H9 (cell line): ENCODE data around the gene F10. TPM values are rescaled to one million over a fixed set of nuclear protein-coding genes. Genes with fewer than 3 reads are reported as not detected.

Source experiments
- DNase-seq: peaks from one replicate; pipeline ENCODE4 v3.0.0-alpha.2; 2017
- H2AFZ ChIP-seq: one replicate; pipeline ENCODE4 v1.6.1; 2013; ENCODE audit warnings: mild to moderate bottlenecking, low read length, control low read depth, moderate library complexity
- H2AK5ac ChIP-seq: 2 replicates; pipeline ENCODE4 v1.6.1; 2013; ENCODE audit warnings: low read length, control low read depth, mixed read lengths; ENCODE audit not compliant: insufficient read length
- H2BK120ac ChIP-seq: one replicate; pipeline ENCODE4 v1.6.1; 2013; ENCODE audit warnings: low read depth, mild to moderate bottlenecking, low read length, control low read depth, inconsistent platforms; ENCODE audit not compliant: poor library complexity, severe bottlenecking
- H2BK12ac ChIP-seq: 2 replicates; pipeline ENCODE4 v1.6.1; 2013; ENCODE audit warnings: low read length, control low read depth, mixed read lengths, low read depth; ENCODE audit not compliant: insufficient read length
- H2BK15ac ChIP-seq: 2 replicates; pipeline ENCODE4 v1.6.1; 2013; ENCODE audit warnings: low read depth, low read length, control low read depth
- H2BK20ac ChIP-seq: one replicate; pipeline ENCODE4 v1.6.1; 2013; ENCODE audit warnings: low read depth, mild to moderate bottlenecking, low read length, control low read depth, inconsistent platforms; ENCODE audit not compliant: poor library complexity, severe bottlenecking
- H2BK5ac ChIP-seq: 2 replicates; pipeline ENCODE4 v1.6.1; 2013; ENCODE audit warnings: low read length, control low read depth, mixed read lengths; ENCODE audit not compliant: insufficient read length
- H3K14ac ChIP-seq: 2 replicates; pipeline ENCODE4 v1.6.1; 2013; ENCODE audit warnings: low read length, control low read depth; ENCODE audit not compliant: insufficient read depth
- H3K18ac ChIP-seq: 2 replicates; pipeline ENCODE4 v1.6.1; 2013; ENCODE audit warnings: low read depth, mild to moderate bottlenecking, mixed read lengths, low read length, control low read depth; ENCODE audit not compliant: insufficient read length
- H3K23ac ChIP-seq: 2 replicates; pipeline ENCODE4 v1.6.1; 2013; ENCODE audit warnings: low read length, control low read depth, mixed read lengths, low read depth; ENCODE audit not compliant: insufficient read length
- H3K23me2 ChIP-seq: 2 replicates; pipeline ENCODE4 v1.6.1; 2013; ENCODE audit warnings: low read depth, mild to moderate bottlenecking, mixed read lengths, low read length, control low read depth; ENCODE audit not compliant: insufficient read length, poor library complexity, severe bottlenecking
- H3K27ac ChIP-seq: 2 replicates; pipeline ENCODE4 v1.5.1; 2013; ENCODE audit warnings: low read length, control low read depth, mixed read lengths, low read depth; ENCODE audit not compliant: insufficient read length
- H3K27me3 ChIP-seq: 2 replicates; pipeline ENCODE4 v1.6.1; 2013; ENCODE audit warnings: low read length, control low read depth, inconsistent platforms; ENCODE audit not compliant: insufficient read depth
- H3K4ac ChIP-seq: 2 replicates; pipeline ENCODE4 v1.6.1; 2013; ENCODE audit warnings: low read depth, mild to moderate bottlenecking, control low read depth, inconsistent platforms, low read length, moderate library complexity
- H3K4me1 ChIP-seq: 2 replicates; pipeline ENCODE4 v1.6.1; 2013; ENCODE audit warnings: low read length, control low read depth, inconsistent platforms; ENCODE audit not compliant: insufficient read depth
- H3K4me2 ChIP-seq: 2 replicates; pipeline ENCODE4 v1.6.1; 2013; ENCODE audit warnings: low read length, control low read depth, mixed read lengths; ENCODE audit not compliant: insufficient read length, insufficient read depth
- H3K56ac ChIP-seq: 2 replicates; pipeline ENCODE4 v1.6.1; 2013; ENCODE audit warnings: low read depth, mild to moderate bottlenecking, mixed read lengths, low read length, control low read depth; ENCODE audit not compliant: insufficient read length
- H3K79me1 ChIP-seq: 2 replicates; pipeline ENCODE4 v1.6.1; 2013; ENCODE audit warnings: low read depth, mild to moderate bottlenecking, moderate library complexity, low read length, control low read depth, inconsistent platforms; ENCODE audit not compliant: insufficient read depth, poor library complexity, severe bottlenecking
- H3K79me2 ChIP-seq: 2 replicates; pipeline ENCODE4 v1.6.1; 2013; ENCODE audit warnings: low read length, control low read depth, inconsistent platforms; ENCODE audit not compliant: insufficient read depth
- H3K9ac ChIP-seq: 2 replicates; pipeline ENCODE4 v1.6.1; 2013; ENCODE audit warnings: low read length, control low read depth, mixed read lengths; ENCODE audit not compliant: insufficient read length; ENCODE audit errors: extremely low read depth
- H3K9me3 ChIP-seq: one replicate; pipeline ENCODE4 v1.6.1; 2013; ENCODE audit warnings: low read depth, low read length, inconsistent platforms; ENCODE audit not compliant: control insufficient read depth
- H3T11ph ChIP-seq: one replicate; pipeline ENCODE4 v1.6.1; 2013; ENCODE audit warnings: mild to moderate bottlenecking, low read length, control low read depth, inconsistent platforms
- H4K20me1 ChIP-seq: one replicate; pipeline ENCODE4 v1.6.1; 2013; ENCODE audit not compliant: control insufficient read depth, insufficient read length, insufficient read depth
- H4K5ac ChIP-seq: 2 replicates; pipeline ENCODE4 v1.6.1; 2013; ENCODE audit warnings: low read depth, mild to moderate bottlenecking, mixed read lengths, low read length, control low read depth; ENCODE audit not compliant: insufficient read length
- H4K8ac ChIP-seq: replicated peaks from 2 replicates; pipeline ENCODE4 v1.6.1; 2013; ENCODE audit warnings: low read length, control low read depth, mixed read lengths, low read depth; ENCODE audit not compliant: insufficient read length
- H4K91ac ChIP-seq: 2 replicates; pipeline ENCODE4 v1.6.1; 2013; ENCODE audit warnings: low read depth, mild to moderate bottlenecking, moderate library complexity, mixed read lengths, low read length, control low read depth; ENCODE audit not compliant: insufficient read length
- H3K27ac Mint-ChIP-seq, 3 experiments: 2 replicates in 2 of 3; 3 replicates in 1 of 3; pipeline ENCODE4 v1.8.0; 2020 to 2021; ENCODE audit warnings: mixed read lengths in 3 of 3, mild to moderate bottlenecking in 1 of 3, moderate library complexity in 1 of 3
- H3K27me3 Mint-ChIP-seq: 2 replicates; pipeline ENCODE4 v1.8.0; 2021; ENCODE audit warnings: low read depth, mild to moderate bottlenecking, moderate library complexity, mixed read lengths
- H3K36me3 Mint-ChIP-seq, 3 experiments: 2 replicates in 2 of 3; 3 replicates in 1 of 3; pipeline ENCODE4 v1.8.0; 2020 to 2021; ENCODE audit warnings: low read depth in 3 of 3, mixed read lengths in 3 of 3; ENCODE audit not compliant: insufficient read depth in 1 of 3
- H3K4me1 Mint-ChIP-seq, 2 experiments: 2 replicates each; pipeline ENCODE4 v1.8.0; 2020; ENCODE audit warnings: mixed read lengths in 2 of 2
- H3K4me3 Mint-ChIP-seq, 2 experiments: 2 replicates in 1 of 2; 3 replicates in 1 of 2; pipeline ENCODE4 v1.8.0; 2020 to 2021; ENCODE audit warnings: mild to moderate bottlenecking in 2 of 2, mixed read lengths in 2 of 2, moderate library complexity in 1 of 2
- H3K9me3 Mint-ChIP-seq, 2 experiments: 2 replicates in 1 of 2; 3 replicates in 1 of 2; pipeline ENCODE4 v1.8.0; 2020; ENCODE audit warnings: mild to moderate bottlenecking in 2 of 2, mixed read lengths in 2 of 2, moderate library complexity in 1 of 2
- CTCF ChIP-seq: fragments of 200-600 bp; sonication (generic); conservative IDR thresholded peaks from 3 replicates; pipeline ENCODE4 v1.8.0; 2021; ENCODE audit warnings: antibody characterized with exemption, mild to moderate bottlenecking
- WGBS: extraction: QIAGEN DNeasy Blood & Tissue Kit; methylation state at CpG from one replicate; pipeline ENCODE4 v1.1.7; 2013; ENCODE audit warnings: missing lambda C conversion rate, low lambda C conversion rate, mixed read lengths; ENCODE audit not compliant: insufficient read length; ENCODE audit errors: extremely low coverage; 5-methylcytosine and 5-hydroxymethylcytosine counted together
- total RNA-seq: library from RNA; stranded (reverse); gene quantifications from 2 replicates; pipeline ENCODE4 v1.2.1, GENCODE V29; 2021

The F10 gene
- total RNA-seq, 1 experiment from 2014 or later = 1.7 TPM

GRCh38 chr13:113155982-113156655 is 33.5 kb downstream of the F10 start:
- Histone ChIP-seq H3K56ac (no peak overlapping the region), H3K18ac (no peak overlapping the region), H3K23ac (no peak overlapping the region), H3K4me1 (no peaks in the 10 kb centered on the region; the same call in 1 of the 2 replicates), H3K79me2 (no peaks in the 10 kb centered on the region), H3K14ac (no peak overlapping the region), H4K20me1 (no peaks in the 10 kb centered on the region), H3K23me2 (peaks cover 12% of the 10 kb centered on the region), H2BK5ac (no peak overlapping the region), H4K5ac (no peak overlapping the region), H2BK12ac (no peak overlapping the region), H2BK15ac (no peak overlapping the region), H2BK120ac (no peak overlapping the region), H4K91ac (no peak overlapping the region), H2AK5ac (no peak overlapping the region), H3K9ac (no peak overlapping the region), H3K4ac (no peak overlapping the region), H3K4me2 (no peak overlapping the region), H3K9me3 (no peaks in the 10 kb centered on the region), H3K79me1 (no peaks in the 10 kb centered on the region), H2BK20ac (no peak overlapping the region), H3K27me3 (no peaks in the 10 kb centered on the region; the same call in 1 of the 2 replicates), H3T11ph (no peak overlapping the region), H4K8ac (no peak overlapping the region), H2AFZ (no peak overlapping the region), H3K27ac (no peak overlapping the region)
- Mint-ChIP-seq H3K4me3 (no peak overlapping the region), H3K27ac (no peak overlapping the region), H3K27me3 (peaks cover 39% of the 10 kb centered on the region), H3K4me1 (peaks cover 44 to 50% of the 10 kb centered on the region in 2 experiments), H3K36me3 (peaks cover 0 to 4% (median 0%) of the 10 kb centered on the region in 3 experiments; a peak in 3 of 7 replicates), H3K9me3 (peaks cover 0 to 4% of the 10 kb centered on the region in 2 experiments; a peak in 3 of 5 replicates)
- DNase-seq = peak; percentile 8
- WGBS = no CpG with 5 or more reads among the region's 9 CpGs
- no peak for TF ChIP-seq CTCF
